ENCODE results near the gene PPP1R3F. TPM values are rescaled to one million over a fixed set of nuclear protein-coding genes. Genes with fewer than 3 reads are reported as not detected.

The PPP1R3F gene
- total RNA-seq, 1 donor from 2014 or later, result 8.0 TPM

GRCh38 chrX:49282647-49283011, 13.0 kb downstream of the PPP1R3F start:
- Mint-ChIP-seq H3K4me1 (ENCODE audit: low read depth) (no peaks in the 10 kb centered on the region), H3K9me3 (ENCODE audit: low read depth) (peaks cover 2% of the 10 kb centered on the region), H3K27me3 (ENCODE audit: low read depth) (no peaks in the 10 kb centered on the region), H3K4me3 (ENCODE audit: unreplicated experiment) (no peak overlapping the region), H3K36me3 (ENCODE audit: low read depth) (peaks cover 3% of the 10 kb centered on the region), H3K27ac (ENCODE audit: unreplicated experiment) (no peak overlapping the region)
- peak; percentile 51 for TF ChIP-seq CTCF (IDR thresholded peaks at IDR 0.05)
- no peak for DNase-seq (ENCODE audit: low spot score)

- Mint-ChIP-seq H3K4me3 (ENCODE audit: unreplicated experiment) (no peak overlapping the region), H3K27ac (ENCODE audit: unreplicated experiment) (no peak overlapping the region), H3K9me3 (ENCODE audit: low read depth) (peaks cover 3% of the 10 kb centered on the region), H3K36me3 (ENCODE audit: low read depth) (peaks cover 3% of the 10 kb centered on the region), H3K27me3 (ENCODE audit: low read depth) (no peaks in the 10 kb centered on the region), H3K4me1 (ENCODE audit: low read depth) (no peaks in the 10 kb centered on the region)
- no peak for DNase-seq (ENCODE audit: low spot score)
- TF ChIP-seq CTCF (IDR thresholded peaks at IDR 0.05), result no peak
Observed at GRCh38 chrX:49284212-49284611, 14.6 kb downstream of the PPP1R3F start.

- no peaks in the 10 kb centered on the region for H3K4me1 Mint-ChIP-seq (ENCODE audit: low read depth)
- no peak for DNase-seq (ENCODE audit: low spot score)
- H3K9me3 Mint-ChIP-seq (ENCODE audit: low read depth), result peaks cover 6% of the 10 kb centered on the region
- no peak overlapping the region for H3K27ac Mint-ChIP-seq (ENCODE audit: unreplicated experiment)
- peaks cover 3% of the 10 kb centered on the region for H3K36me3 Mint-ChIP-seq (ENCODE audit: low read depth)
- no peaks in the 10 kb centered on the region for H3K27me3 Mint-ChIP-seq (ENCODE audit: low read depth)
- TF ChIP-seq CTCF (IDR thresholded peaks at IDR 0.05), result no peak
- H3K4me3 Mint-ChIP-seq (ENCODE audit: unreplicated experiment), result no peak overlapping the region
Observed at GRCh38 chrX:49286136-49286535, 16.5 kb downstream of the PPP1R3F start.

GRCh38 chrX:49286581-49286980, 17.0 kb downstream of the PPP1R3F start:
- Mint-ChIP-seq H3K36me3 (ENCODE audit: low read depth) (peaks cover 3% of the 10 kb centered on the region), H3K27me3 (ENCODE audit: low read depth) (no peaks in the 10 kb centered on the region), H3K4me3 (ENCODE audit: unreplicated experiment) (no peak overlapping the region), H3K4me1 (ENCODE audit: low read depth) (no peaks in the 10 kb centered on the region), H3K27ac (ENCODE audit: unreplicated experiment) (no peak overlapping the region), H3K9me3 (ENCODE audit: low read depth) (peaks cover 6% of the 10 kb centered on the region)
- DNase-seq (ENCODE audit: low spot score), result no peak
- TF ChIP-seq CTCF (IDR thresholded peaks at IDR 0.05), result no peak

GRCh38 chrX:49287665-49288064, 18.1 kb downstream of the PPP1R3F start:
- H3K36me3 Mint-ChIP-seq (ENCODE audit: low read depth), result peaks cover under 1% of the 10 kb centered on the region
- H3K9me3 Mint-ChIP-seq (ENCODE audit: low read depth), result peaks cover 6% of the 10 kb centered on the region
- no peaks in the 10 kb centered on the region for H3K4me1 Mint-ChIP-seq (ENCODE audit: low read depth)
- no peak for TF ChIP-seq CTCF (IDR thresholded peaks at IDR 0.05)
- DNase-seq (ENCODE audit: low spot score), result no peak
- no peak overlapping the region for H3K27ac Mint-ChIP-seq (ENCODE audit: unreplicated experiment)
- H3K27me3 Mint-ChIP-seq (ENCODE audit: low read depth), result no peaks in the 10 kb centered on the region
- no peak overlapping the region for H3K4me3 Mint-ChIP-seq (ENCODE audit: unreplicated experiment)

Measured in chondrocyte (in vitro differentiated cells).